HCT116 (cell line): ENCODE results near the gene CDK5RAP2. TPM values are rescaled to one million over a fixed set of nuclear protein-coding genes. Genes with fewer than 3 reads are reported as not detected.

ENCODE experiments used
- ATAC-seq: fragments of 200-7000 bp; cut with Tn5 transposase; 2 replicates; pipeline ENCODE4 v1.9.1; 2020; ENCODE audit warnings: mild to moderate bottlenecking, moderate library complexity
- BruUV-seq: library from RNA; stranded (reverse); fragments of 400-500 nt; replicated peaks from 2 replicates; lab custom pipeline; 2021; lab: Mats Ljungman, UMichigan
- CTCF ChIA-PET: fragments of 300-600 bp; sonication (Branson Sonifier 250); formaldehyde crosslinking; loops from one replicate; lab custom pipeline; 2021; ENCODE audit warnings: antibody characterized with exemption; lab: Charles Lee
- POLR2A ChIA-PET: fragments of 300-600, 350-600 bp; sonication (Branson Sonifier 250); formaldehyde crosslinking; loops from one replicate; lab custom pipeline; 2021; ENCODE audit warnings: antibody characterized with exemption; lab: Charles Lee
- RAD21 ChIA-PET, 2 experiments: fragments of 300-600 bp; sonication (Branson Sonifier 250); formaldehyde crosslinking; loops; one replicate each; lab custom pipeline; 2023; ENCODE audit warnings: low total read pairs in 2 of 2; ENCODE audit not compliant: uncharacterized antibody in 2 of 2, unreplicated experiment in 2 of 2, low non-redundant PET in 1 of 2; lab: Charles Lee
- DNase-seq: peaks from one replicate; pipeline ENCODE4 v3.0.0-alpha.2; 2010; ENCODE audit warnings: low read depth, low spot score
- H2AFZ ChIP-seq: fragments of 200-600 bp; shearing (Covaris generic), sonication (generic); 2 replicates; pipeline ENCODE4 v1.6.1; 2017; ENCODE audit warnings: low read depth, mixed run types, mixed read lengths, antibody characterized with exemption, low read length; ENCODE audit not compliant: poor library complexity, severe bottlenecking
- H3K27ac ChIP-seq: 2 replicates; pipeline ENCODE4 v1.5.1; 2012; ENCODE audit warnings: low read depth, low read length
- H3K27me3 ChIP-seq: fragments of 200-600 bp; sonication (generic); 2 replicates; pipeline ENCODE4 v1.6.1; 2016; ENCODE audit warnings: mixed run types, low read length, mixed read lengths; ENCODE audit not compliant: insufficient read depth
- H3K36me3 ChIP-seq, 2 experiments: fragments of 200-500 bp in 1 of 2; fragments of 200-600 bp in 1 of 2; sonication (Bioruptor generic) in 1 of 2; sonication (generic) in 1 of 2; 2 replicates each; pipeline versions ENCODE4 v1.5.1 to v1.6.1; 2014 to 2016; ENCODE audit warnings: low read length in 2 of 2, inconsistent platforms in 1 of 2, mixed read lengths in 1 of 2, mixed run types in 1 of 2; ENCODE audit not compliant: insufficient read depth in 2 of 2, control insufficient read depth in 1 of 2
- H3K4me1 ChIP-seq, 2 experiments: fragments of 200-600 bp in 1 of 2; sonication (generic) in 1 of 2; 2 replicates each; pipeline versions ENCODE4 v1.5.1 to v1.6.1; 2012 to 2017; ENCODE audit warnings: low read length in 2 of 2, inconsistent platforms in 1 of 2, mild to moderate bottlenecking in 1 of 2, mixed read lengths in 1 of 2, mixed run types in 1 of 2, moderate library complexity in 1 of 2; ENCODE audit not compliant: insufficient read depth in 2 of 2, control insufficient read depth in 1 of 2
- H3K4me2 ChIP-seq: fragments of 200-600 bp; sonication (generic); 2 replicates; pipeline ENCODE4 v1.6.1; 2017; ENCODE audit warnings: mixed run types, low read length, mixed read lengths
- H3K4me3 ChIP-seq, 2 experiments: fragments of 200-600 bp in 1 of 2; sonication (generic) in 1 of 2; replicated peaks in 1 of 2; 2 replicates each; pipeline ENCODE4 v1.5.1; 2011 to 2016; ENCODE audit warnings: low read length in 2 of 2, control low read depth in 1 of 2, low read depth in 1 of 2, mild to moderate bottlenecking in 1 of 2, mixed read lengths in 1 of 2, mixed run types in 1 of 2
- H3K79me2 ChIP-seq: fragments of 200-600 bp; sonication (generic); 2 replicates; pipeline ENCODE4 v1.6.1; 2017; ENCODE audit warnings: mild to moderate bottlenecking, mixed run types, low read length, moderate library complexity, mixed read lengths; ENCODE audit not compliant: insufficient read depth
- H3K9ac ChIP-seq: fragments of 200-600 bp; sonication (generic); 2 replicates; pipeline ENCODE4 v1.6.1; 2016; ENCODE audit warnings: low read length, mixed read lengths
- H3K9me2 ChIP-seq: fragments of 200-600 bp; sonication (generic), shearing (Covaris generic); 2 replicates; pipeline ENCODE4 v1.6.1; 2017; ENCODE audit warnings: mixed run types, mild to moderate bottlenecking, moderate library complexity; ENCODE audit not compliant: insufficient read depth
- H3K9me3 ChIP-seq, 2 experiments: fragments of 200-500 bp in 1 of 2; fragments of 200-600 bp in 1 of 2; sonication (Bioruptor generic) in 1 of 2; sonication (generic) in 1 of 2; 2 replicates each; pipeline ENCODE4 v1.6.1; 2014 to 2017; ENCODE audit warnings: low read length in 2 of 2, mixed read lengths in 2 of 2, inconsistent platforms in 1 of 2, low read depth in 1 of 2, mild to moderate bottlenecking in 1 of 2, mixed run types in 1 of 2, moderate library complexity in 1 of 2; ENCODE audit not compliant: control insufficient read depth in 1 of 2, insufficient read depth in 1 of 2
- H4K20me1 ChIP-seq: fragments of 200-600 bp; sonication (generic), shearing (Covaris generic); 2 replicates; pipeline ENCODE4 v1.6.1; 2017; ENCODE audit warnings: mixed run types, mild to moderate bottlenecking, moderate library complexity; ENCODE audit not compliant: insufficient read depth
- CBX3 ChIP-seq: IDR thresholded peaks from 2 replicates; pipeline ENCODE4 v1.6.1; 2012; ENCODE audit warnings: low read depth
- CEBPB ChIP-seq: IDR thresholded peaks from 2 replicates; pipeline ENCODE4 v1.6.1; 2012; ENCODE audit warnings: low read depth
- EGR1 ChIP-seq: IDR thresholded peaks from 2 replicates; pipeline ENCODE4 v1.6.1; 2012; ENCODE audit warnings: low read depth
- ELF1 ChIP-seq: IDR thresholded peaks from 2 replicates; pipeline ENCODE4 v1.6.1; 2012; ENCODE audit warnings: low read depth, borderline replicate concordance
- EZH2 ChIP-seq: fragments of 200-600 bp; sonication (generic); IDR thresholded peaks from 2 replicates; pipeline ENCODE4 v1.6.1; 2017; ENCODE audit warnings: antibody characterized with exemption, mixed run types
- EZH2phosphoT487 ChIP-seq: fragments of 200-600 bp; IDR thresholded peaks from 2 replicates; pipeline ENCODE4 v1.6.1; 2018; ENCODE audit warnings: antibody characterized with exemption, borderline replicate concordance
- FOSL1 ChIP-seq: IDR thresholded peaks from 2 replicates; pipeline ENCODE4 v1.6.1; 2012; ENCODE audit warnings: low read depth
- JUND ChIP-seq: IDR thresholded peaks from 2 replicates; pipeline ENCODE4 v1.6.1; 2012
- POLR2A ChIP-seq: IDR thresholded peaks from 2 replicates; pipeline ENCODE4 v1.7.0; 2011; ENCODE audit warnings: borderline replicate concordance; ENCODE audit not compliant: insufficient read depth, insufficient read length; ENCODE audit errors: extremely low read depth
- RAD21 ChIP-seq: IDR thresholded peaks from 2 replicates; pipeline ENCODE4 v1.6.1; 2012; ENCODE audit warnings: low read depth, mild to moderate bottlenecking
- SIN3A ChIP-seq: IDR thresholded peaks from 2 replicates; pipeline ENCODE4 v1.6.1; 2012; ENCODE audit warnings: low read depth
- SP1 ChIP-seq: IDR thresholded peaks from 2 replicates; pipeline ENCODE4 v1.6.1; 2012; ENCODE audit warnings: low read depth
- TCF7L2 ChIP-seq: IDR thresholded peaks from 2 replicates; pipeline ENCODE4 v1.7.0; 2011; ENCODE audit warnings: borderline replicate concordance, inconsistent platforms; ENCODE audit not compliant: insufficient read depth, insufficient read length; ENCODE audit errors: extremely low read depth
- YY1 ChIP-seq: IDR thresholded peaks from 2 replicates; pipeline ENCODE4 v1.6.1; 2011; ENCODE audit warnings: low read length, low read depth, moderate library complexity, mild to moderate bottlenecking; ENCODE audit not compliant: insufficient replicate concordance; ENCODE audit errors: extremely low read depth
- ZFX ChIP-seq: fragments of 450-650 bp; IDR thresholded peaks from 2 replicates; pipeline ENCODE4 v1.6.1; 2017
- ZNF274 ChIP-seq: fragments of 200-500 bp; sonication (Bioruptor generic); IDR thresholded peaks from 2 replicates; pipeline ENCODE4 v1.6.1; 2014; ENCODE audit warnings: mild to moderate bottlenecking, low read depth, low read length, inconsistent platforms
- intact Hi-C: fragments of 100-400 bp; cut with micrococcal nuclease; formaldehyde crosslinking; loops from 2 replicates; pipeline ENCODE4 v1.10.0; 2022
- total RNA-seq: library from RNA; stranded (reverse); gene quantifications from one replicate; pipeline ENCODE4 v1.2.1, GENCODE V29; 2021; ENCODE audit not compliant: unreplicated experiment
- TF ChIP-seq, protein P1 (sequence below): IDR thresholded peaks from 2 replicates; pipeline ENCODE4 v1.6.1; 2012
- TF ChIP-seq, protein P2 (sequence below): IDR thresholded peaks from 2 replicates; pipeline ENCODE4 v1.6.1; 2011; ENCODE audit warnings: mild to moderate bottlenecking, low read length, moderate library complexity; ENCODE audit not compliant: insufficient replicate concordance; ENCODE audit errors: extremely low read depth
- TF ChIP-seq, protein P3 (sequence below), 3 experiments: fragments of 200-600 bp in 1 of 3; sonication (generic) in 1 of 3; IDR thresholded peaks in 2 of 3; conservative IDR thresholded peaks in 1 of 3; 2 replicates each; pipeline ENCODE4 v1.5.1; 2012 to 2017; ENCODE audit warnings: low read depth in 2 of 3, low read length in 2 of 3, antibody characterized with exemption in 1 of 3, borderline replicate concordance in 1 of 3, control low read depth in 1 of 3, mild to moderate bottlenecking in 1 of 3, mixed read lengths in 1 of 3, mixed run types in 1 of 3, moderate library complexity in 1 of 3; ENCODE audit not compliant: insufficient read depth in 1 of 3
- TF ChIP-seq, protein P4 (sequence below): IDR thresholded peaks from 2 replicates; pipeline ENCODE4 v1.6.1; 2012

Gene CDK5RAP2
- total RNA-seq, 1 experiment from 2014 or later, result 56.2 TPM

DNA sequence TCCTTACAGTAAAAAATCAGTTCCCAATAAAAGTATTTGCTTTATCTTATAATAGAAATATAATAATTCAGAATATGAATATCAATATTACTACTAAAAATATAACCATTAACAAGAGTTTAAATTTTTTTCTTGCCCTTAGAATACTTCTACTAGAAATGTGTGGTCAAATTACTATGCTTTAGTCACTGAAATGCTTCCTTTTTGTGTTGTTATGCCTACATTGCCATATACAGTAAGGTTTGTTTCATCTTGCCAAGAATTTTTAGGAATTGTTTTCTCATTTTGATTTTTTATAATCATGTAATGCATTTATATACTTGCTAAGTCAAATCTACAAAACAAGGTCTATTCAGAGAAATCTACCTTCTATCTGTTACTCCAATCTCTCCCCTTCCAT is 181.7 kb downstream of the CDK5RAP2 start:
- CTCF ChIA-PET, result no interaction called here
- peaks cover 10% of the 10 kb centered on the region in 2 experiments; a peak in 3 of 4 replicates for H3K4me1 ChIP-seq
- DNase-seq (no peak), ATAC-seq (no peak)
- no peaks in the 10 kb centered on the region for H3K9me2 ChIP-seq
- H3K4me2 ChIP-seq, result no peak overlapping the region
- no peaks in the 10 kb centered on the region for H3K9me3 ChIP-seq
- no peak overlapping the region for H2AFZ ChIP-seq
- TF ChIP-seq, protein P1, sequence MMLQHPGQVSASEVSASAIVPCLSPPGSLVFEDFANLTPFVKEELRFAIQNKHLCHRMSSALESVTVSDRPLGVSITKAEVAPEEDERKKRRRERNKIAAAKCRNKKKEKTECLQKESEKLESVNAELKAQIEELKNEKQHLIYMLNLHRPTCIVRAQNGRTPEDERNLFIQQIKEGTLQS, result no peak
- TF ChIP-seq EGR1 (no peak), YY1 (no peak), SIN3A (no peak), CEBPB (no peak), ZFX (no peak), EZH2 (no peak), JUND (no peak), ZNF274 (no peak), EZH2phosphoT487 (no peak), SP1 (no peak), CBX3 (no peak), FOSL1 (no peak), POLR2A (no peak), TCF7L2 (no peak), RAD21 (no peak), ELF1 (no peak)
- TF ChIP-seq, protein P2, sequence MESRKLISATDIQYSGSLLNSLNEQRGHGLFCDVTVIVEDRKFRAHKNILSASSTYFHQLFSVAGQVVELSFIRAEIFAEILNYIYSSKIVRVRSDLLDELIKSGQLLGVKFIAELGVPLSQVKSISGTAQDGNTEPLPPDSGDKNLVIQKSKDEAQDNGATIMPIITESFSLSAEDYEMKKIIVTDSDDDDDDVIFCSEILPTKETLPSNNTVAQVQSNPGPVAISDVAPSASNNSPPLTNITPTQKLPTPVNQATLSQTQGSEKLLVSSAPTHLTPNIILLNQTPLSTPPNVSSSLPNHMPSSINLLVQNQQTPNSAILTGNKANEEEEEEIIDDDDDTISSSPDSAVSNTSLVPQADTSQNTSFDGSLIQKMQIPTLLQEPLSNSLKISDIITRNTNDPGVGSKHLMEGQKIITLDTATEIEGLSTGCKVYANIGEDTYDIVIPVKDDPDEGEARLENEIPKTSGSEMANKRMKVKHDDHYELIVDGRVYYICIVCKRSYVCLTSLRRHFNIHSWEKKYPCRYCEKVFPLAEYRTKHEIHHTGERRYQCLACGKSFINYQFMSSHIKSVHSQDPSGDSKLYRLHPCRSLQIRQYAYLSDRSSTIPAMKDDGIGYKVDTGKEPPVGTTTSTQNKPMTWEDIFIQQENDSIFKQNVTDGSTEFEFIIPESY, result no peak
- TF ChIP-seq, protein P3, sequence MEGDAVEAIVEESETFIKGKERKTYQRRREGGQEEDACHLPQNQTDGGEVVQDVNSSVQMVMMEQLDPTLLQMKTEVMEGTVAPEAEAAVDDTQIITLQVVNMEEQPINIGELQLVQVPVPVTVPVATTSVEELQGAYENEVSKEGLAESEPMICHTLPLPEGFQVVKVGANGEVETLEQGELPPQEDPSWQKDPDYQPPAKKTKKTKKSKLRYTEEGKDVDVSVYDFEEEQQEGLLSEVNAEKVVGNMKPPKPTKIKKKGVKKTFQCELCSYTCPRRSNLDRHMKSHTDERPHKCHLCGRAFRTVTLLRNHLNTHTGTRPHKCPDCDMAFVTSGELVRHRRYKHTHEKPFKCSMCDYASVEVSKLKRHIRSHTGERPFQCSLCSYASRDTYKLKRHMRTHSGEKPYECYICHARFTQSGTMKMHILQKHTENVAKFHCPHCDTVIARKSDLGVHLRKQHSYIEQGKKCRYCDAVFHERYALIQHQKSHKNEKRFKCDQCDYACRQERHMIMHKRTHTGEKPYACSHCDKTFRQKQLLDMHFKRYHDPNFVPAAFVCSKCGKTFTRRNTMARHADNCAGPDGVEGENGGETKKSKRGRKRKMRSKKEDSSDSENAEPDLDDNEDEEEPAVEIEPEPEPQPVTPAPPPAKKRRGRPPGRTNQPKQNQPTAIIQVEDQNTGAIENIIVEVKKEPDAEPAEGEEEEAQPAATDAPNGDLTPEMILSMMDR (IDR thresholded peaks at IDR 0.05 in 2 of 3, conservative IDR thresholded peaks at IDR 0.05 in 1 of 3; ENCODE audit: borderline replicate concordance in 1 of 3, insufficient read depth in 1 of 3, low read depth in 2 of 3, low read length in 2 of 3), result no peak
- TF ChIP-seq, protein P4, sequence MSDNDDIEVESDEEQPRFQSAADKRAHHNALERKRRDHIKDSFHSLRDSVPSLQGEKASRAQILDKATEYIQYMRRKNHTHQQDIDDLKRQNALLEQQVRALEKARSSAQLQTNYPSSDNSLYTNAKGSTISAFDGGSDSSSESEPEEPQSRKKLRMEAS, result no peak
- H3K9ac ChIP-seq, result no peak overlapping the region
- H3K36me3 ChIP-seq, result peaks cover 28% of the 10 kb centered on the region in 2 experiments; a peak in 3 of 4 replicates
- intact Hi-C loops, result no loop called here
- H4K20me1 ChIP-seq, result no peaks in the 10 kb centered on the region
- POLR2A ChIA-PET, result no interaction called here
- no peaks in the 10 kb centered on the region for H3K79me2 ChIP-seq
- no TSS peak for BruUV-seq
- H3K4me3 ChIP-seq, result no peak overlapping the region
- no peaks in the 10 kb centered on the region for H3K27me3 ChIP-seq
- no peak overlapping the region for H3K27ac ChIP-seq
- RAD21 ChIA-PET, result no interaction called here
